ENCODE data around the gene ATP8A2.
"Not testable (repeated sequence)": the region's sequence is repeated elsewhere in the genome, so short reads cannot be mapped to it uniquely, and the experiment has no call there.

The ATP8A2 gene

DNA sequence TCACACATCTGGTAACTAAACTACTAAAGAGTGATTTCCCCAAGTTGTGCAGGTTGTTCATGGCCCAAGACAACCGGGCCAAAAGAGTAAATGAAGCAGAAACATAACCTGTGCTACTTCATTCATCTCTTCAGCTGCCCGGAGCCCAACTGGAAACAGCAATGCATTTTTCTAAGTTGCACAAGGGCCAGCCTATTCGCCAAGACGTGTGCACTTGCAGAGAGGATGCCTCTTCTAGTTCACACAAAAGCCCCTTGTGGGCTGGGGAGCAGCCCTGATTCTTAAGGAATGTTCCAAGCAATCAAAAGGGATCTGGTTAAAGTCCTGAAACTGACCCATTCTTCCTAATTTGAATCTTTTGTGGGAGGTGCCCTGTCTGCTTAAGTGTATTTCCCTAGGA is 404.2 kb downstream of the ATP8A2 start:
- no peak for DNase-seq (ENCODE audit: low read depth, low spot score)
- no peak overlapping the region for H3K27ac ChIP-seq

DNA sequence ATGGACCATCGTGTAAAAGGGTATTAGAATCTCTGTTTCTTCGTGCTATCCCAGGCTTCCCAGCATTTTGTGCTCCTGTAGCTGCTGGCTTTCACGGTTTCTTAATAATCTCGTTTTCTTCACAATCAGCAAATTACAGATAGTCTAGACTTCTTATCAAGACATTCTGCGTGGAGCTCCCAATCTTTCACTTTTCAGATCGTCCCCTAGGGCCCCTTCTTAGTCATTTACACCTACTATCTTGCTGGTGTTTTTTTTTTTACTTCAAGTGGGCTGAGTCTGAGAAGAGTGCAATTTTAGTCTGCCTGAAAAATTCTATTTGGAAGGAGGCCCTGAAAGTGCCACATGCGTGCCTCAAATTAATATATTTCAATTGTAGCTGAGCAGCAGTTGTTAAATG is 404.9 kb downstream of the ATP8A2 start:
- no peak overlapping the region for H3K27ac ChIP-seq
- DNase-seq (ENCODE audit: low read depth, low spot score) = no peak

DNA sequence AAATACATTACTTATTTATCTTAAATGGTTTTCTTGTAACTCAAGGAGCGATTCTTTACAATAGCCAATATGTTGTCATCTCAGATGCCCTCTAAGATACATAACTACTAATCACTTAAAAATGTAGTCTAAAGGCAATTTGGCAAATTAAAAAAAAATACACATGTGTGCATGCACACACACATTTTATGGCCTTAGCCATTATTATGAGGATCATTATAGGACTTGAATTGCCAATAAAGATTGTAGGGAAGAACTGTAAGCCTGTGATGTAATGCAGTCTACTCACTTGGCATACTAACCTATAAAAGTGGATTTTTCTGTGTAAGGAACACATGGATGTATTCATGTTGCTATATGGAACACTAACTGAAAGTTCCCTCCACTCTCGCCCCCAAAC is 405.7 kb downstream of the ATP8A2 start:
- DNase-seq (ENCODE audit: low read depth, low spot score) = no peak
- no peak overlapping the region for H3K27ac ChIP-seq

DNA sequence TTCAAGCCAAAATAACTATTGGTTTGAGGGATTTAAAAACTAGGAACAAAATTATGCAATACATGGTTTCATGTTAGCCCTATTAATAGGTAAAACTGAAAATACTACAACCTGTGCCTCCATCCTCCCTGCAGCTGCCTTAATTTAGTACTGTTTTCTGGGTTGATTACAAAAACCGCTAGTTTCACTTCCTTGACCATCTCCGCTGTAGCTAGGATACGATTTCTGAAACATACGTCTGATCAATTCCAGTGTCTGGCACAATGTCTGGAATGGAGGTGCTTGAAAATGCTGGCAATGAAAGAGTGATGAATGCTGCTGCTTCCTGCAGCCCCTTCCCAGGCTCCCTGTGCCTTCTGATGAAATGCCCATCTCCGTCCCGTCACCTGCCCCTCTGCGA is 406.6 kb downstream of the ATP8A2 start:
- no peak overlapping the region for H3K27ac ChIP-seq
- no peak for DNase-seq (ENCODE audit: low read depth, low spot score)

DNA sequence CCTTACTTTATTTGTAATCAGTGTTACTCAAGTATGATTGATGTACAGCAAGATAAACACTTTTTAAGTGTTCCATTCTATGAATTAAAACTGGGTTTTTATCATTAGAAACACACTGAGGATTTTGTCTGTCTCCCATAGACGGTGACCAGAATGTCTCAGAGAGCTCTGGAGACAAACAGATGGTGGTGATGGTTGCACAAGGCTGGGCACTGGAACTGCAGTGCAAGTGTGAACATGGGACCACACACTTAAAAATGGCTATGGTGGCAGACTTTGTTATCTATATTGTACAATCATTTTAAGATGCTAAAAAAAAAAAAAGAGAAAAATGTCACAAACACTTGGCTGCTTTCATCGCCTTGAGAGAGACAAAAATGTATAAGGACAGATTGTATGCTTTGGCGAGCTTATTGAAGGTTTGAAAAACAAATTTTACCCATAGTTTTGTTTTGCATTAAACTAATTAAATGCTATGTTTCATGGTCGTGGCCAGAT is 407.1 kb downstream of the ATP8A2 start:
- no peak for DNase-seq (ENCODE audit: low read depth, low spot score)
- H3K27ac ChIP-seq = no peak overlapping the region

DNA sequence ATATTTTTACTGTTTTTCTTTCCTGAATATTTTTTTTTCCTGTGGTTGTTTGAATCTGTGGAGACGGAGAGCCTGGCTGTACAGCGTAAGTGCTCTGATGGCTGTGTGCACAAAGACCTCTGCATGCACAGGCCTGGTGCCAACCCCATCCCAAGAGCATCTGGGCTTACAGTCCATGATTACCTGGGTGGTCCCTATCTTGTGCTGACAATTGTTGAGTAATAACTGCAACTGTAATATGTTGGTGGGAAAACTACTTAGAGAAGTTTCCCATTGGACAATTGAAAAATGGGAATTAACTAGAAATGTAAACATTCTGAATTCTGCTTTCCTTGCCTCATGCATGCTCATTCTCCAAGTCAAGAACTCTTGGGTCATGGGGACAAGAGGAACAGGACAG is 411.3 kb downstream of the ATP8A2 start:
- no peak overlapping the region for H3K27ac ChIP-seq
- no peak for DNase-seq (ENCODE audit: low read depth, low spot score)

DNA sequence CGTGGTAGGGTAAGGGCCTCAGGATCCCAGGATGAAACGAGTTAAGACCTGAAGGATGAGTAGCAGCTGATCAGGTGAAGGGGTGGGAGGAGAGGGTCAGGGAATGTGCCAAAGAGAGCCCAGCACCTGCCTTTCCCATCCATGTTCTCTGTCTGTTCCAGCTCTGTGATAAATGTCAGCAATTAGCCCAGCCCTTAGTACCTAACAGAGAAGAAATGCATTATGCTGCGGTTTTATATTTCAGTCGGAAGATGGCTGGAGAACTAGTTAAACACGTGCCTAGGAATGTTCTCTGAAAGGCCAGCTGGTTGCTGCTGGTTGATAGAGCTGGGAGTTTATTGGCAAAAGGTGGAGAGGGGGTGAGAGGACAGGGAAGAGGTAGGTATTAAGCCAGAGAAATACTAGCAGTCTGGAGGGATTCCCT is 411.8 kb downstream of the ATP8A2 start:
- no peak overlapping the region for H3K27ac ChIP-seq
- no peak for DNase-seq (ENCODE audit: low read depth, low spot score)

DNA sequence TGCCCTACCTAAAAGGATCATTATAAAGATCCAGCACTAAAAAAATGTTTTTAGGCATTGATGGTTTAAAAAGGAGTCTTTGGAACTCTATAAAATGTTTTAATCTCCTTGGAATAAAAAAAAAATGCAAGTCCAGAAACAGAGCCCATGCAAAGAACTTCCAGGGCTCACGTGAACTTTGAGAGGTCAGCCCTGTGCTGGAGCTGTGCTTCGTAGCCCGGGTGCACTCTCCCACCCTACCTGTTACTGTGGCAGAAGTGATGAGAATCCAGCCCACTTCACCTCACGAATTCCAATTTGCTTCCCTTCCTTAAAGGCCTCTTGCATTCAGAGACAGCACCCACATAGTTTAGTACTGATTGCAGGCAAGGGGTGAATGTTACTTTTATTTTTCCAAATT is 412.3 kb downstream of the ATP8A2 start:
- DNase-seq (ENCODE audit: low read depth, low spot score) = no peak
- H3K27ac ChIP-seq = no peak overlapping the region

DNA sequence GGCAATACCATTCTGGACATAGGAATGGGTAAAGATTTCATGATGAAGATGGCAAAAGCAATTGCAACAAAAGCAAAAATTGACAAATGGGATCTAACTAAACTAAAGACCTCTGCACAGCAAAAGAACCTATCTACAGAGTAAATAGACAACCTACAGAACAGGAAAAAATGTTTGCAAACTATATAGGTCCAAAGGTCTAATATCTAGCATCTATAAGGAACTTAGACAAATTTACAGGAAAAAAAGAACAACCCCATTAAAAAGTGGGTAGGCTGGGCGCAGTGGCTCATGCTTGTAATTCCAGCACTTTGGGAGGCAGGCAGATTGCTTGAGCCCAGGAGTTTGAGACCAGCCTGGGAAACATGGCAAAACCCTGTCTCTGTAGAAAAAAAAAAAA is 418.4 kb downstream of the ATP8A2 start:
- not testable (repeated sequence) for H3K27ac ChIP-seq; DNase-seq (ENCODE audit: low read depth, low spot score)

DNA sequence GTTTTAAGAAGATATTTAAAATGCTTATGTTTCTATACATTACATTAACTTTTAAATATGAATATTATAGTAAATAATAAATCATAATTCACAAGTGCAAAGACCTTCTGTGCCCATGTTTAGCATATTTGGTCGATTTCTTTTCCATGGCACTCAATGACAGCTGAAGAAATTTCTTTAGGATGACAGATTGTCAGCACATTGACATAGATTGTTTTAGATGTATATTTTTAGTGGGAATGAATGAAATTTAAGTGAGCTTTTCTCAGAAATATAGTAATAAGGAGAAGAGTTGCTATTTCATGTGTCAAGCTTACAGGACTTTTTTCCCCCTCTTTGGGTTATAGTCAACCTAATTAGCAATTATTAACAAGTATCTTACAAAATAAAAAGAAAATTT is 423.5 kb downstream of the ATP8A2 start:
- no peak overlapping the region for H3K27ac ChIP-seq
- no peak for DNase-seq (ENCODE audit: low read depth, low spot score)

DNA sequence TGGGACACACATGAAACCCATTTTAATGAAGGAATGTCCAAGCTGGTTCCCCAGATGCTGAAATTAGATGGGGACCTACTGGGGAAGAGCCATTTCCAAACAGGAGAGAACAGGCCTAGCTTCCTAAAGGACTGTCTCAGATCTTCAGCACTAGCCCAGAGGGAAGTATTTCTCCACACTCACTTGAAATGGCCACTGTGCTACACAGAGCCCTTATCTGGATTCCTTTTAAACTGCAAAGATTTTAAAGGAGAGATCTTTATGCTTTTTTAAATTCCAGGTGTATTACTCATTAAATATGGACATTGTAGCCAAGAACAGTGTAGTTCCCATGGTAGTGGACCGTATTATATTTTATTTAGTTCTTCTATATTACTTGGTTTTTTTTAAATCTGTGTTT is 424.7 kb downstream of the ATP8A2 start:
- H3K27ac ChIP-seq = no peak overlapping the region
- no peak for DNase-seq (ENCODE audit: low read depth, low spot score)

DNA sequence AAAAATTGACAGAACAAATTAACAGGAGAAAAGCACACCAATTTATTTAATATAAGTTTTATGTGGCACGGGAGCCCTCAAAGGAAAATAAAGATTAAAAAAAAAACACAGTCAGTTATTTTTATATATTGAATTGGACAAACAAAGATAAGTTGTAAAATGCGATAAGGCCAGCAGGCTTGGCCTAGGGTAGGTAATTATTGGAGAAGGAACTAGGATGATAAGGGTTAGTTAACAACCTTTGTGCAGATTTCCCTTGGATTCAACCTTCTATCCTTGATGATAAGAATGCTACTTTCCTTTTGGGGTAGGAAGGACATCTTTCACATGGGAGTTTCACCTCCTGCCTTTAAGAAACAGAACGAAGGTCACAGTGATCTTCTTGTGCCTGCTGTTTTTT is 427.2 kb downstream of the ATP8A2 start:
- H3K27ac ChIP-seq = no peak overlapping the region
- DNase-seq (ENCODE audit: low read depth, low spot score) = no peak

DNA sequence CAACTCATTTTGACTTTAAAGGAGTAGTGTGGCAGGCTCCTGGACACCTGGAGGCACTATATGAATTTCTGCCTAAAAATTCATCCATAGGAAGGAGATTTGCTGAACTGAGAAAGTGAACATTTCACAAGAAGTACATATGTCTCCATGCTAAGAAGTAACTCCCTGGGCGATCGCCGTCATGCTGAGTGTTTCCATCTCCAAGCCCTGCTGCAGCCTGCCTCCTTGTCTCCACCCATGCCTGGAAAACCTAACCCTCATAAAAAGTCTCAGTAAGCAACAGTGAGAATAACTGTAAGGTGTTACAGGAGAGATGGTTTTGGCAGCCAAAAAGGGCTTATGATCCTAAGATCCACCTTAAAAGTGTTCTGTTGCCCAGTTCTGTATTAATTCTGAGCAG is 428.7 kb downstream of the ATP8A2 start:
- no peak for DNase-seq (ENCODE audit: low read depth, low spot score)
- no peak overlapping the region for H3K27ac ChIP-seq

DNA sequence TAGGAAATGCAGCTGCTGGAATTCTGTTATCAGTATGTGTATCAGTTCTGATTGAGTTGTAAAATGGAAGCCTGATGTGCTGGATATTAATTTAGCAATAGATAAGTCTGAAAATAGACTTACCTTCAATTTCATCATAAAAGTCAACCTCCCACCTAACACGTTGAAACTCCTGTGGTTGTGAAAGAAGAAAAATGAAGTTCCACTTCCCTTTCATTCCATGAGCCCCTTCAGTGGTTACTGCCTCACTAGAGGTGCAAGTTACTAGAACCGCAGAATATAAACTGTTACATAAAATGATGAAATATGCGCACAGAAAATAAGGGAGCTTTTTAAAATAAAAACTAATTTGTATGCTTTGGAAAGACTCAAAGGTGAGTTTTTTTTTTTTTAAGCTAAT is 430.8 kb downstream of the ATP8A2 start:
- DNase-seq (ENCODE audit: low read depth, low spot score) = no peak

DNA sequence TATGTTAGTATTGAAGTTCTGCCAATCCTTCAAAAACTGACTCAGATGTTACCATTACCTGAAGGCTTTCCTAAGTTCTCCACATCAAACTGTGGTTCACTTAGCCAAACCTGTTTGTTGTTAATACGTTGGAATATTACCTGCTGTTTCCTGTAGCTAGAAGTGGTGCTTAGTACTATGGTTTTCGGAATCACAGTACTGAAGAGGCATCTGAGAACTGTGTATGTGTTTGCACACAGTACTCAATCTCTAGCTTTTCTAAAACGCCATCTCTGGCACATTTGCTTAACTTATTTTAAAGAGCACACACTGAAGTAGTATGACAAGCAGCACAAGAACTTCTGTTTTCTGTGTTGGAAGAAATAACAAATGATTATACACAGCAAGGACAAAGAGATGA is 431.9 kb downstream of the ATP8A2 start:
- no peak for DNase-seq (ENCODE audit: low read depth, low spot score)

More for the DNA sequence above, 430.8 kb downstream of the ATP8A2 start:
- no peak overlapping the region for H3K27ac ChIP-seq

DNA sequence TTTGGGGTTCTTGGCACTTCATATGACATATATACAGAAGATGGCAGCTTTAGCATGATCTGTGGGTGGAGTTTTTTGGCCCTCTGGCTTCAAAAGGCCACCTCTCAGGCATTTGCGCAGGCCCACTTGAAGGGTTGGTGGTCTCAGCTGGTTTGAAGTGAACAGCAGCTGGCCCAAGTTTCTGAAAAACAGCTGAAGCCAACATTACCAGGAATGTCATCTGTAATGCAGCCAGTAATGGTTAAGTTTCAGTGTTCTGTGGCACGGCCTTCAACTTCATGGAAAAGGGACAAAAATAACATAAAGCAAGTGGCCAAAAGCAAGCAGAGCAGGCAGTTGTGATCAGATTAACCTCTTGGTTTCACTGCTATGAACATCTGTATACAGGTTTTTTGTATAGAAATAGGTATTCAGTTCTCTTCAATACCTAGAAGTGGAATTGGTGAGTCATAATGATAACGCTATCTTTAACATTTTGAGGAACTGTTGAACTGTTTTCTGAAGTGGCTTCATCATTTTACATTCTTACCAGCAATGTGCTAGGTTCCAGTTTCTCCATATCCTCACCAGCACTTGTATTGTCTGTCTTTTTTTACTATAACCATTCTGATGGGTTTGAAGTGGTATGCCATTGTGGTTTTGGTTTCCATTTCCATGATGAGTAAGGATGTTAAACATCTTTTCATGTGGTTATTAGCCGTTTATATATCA is 434.6 kb downstream of the ATP8A2 start:
- no peak for DNase-seq (ENCODE audit: low read depth, low spot score)
- no peak overlapping the region for H3K27ac ChIP-seq

More for the DNA sequence above, 431.9 kb downstream of the ATP8A2 start:
- no peak overlapping the region for H3K27ac ChIP-seq

DNA sequence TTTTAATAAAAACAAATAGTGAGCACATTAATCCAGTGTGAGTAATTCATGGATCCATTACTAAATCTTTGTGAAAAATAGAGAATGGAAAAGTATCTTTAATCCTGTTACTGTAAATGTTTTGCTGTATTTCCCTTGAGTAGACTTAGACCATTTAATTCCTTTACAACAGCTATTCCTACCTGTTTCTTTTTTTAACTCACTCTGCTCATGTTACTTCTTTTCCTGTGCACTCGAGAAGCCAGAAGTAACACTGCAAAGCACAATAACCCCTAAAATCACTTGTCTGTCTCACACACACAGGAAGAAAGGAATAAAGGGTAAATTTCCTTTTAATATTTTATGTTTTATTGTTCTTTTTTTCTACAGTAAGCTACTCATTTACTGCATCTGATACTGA is 435.8 kb downstream of the ATP8A2 start:
- DNase-seq (ENCODE audit: low read depth, low spot score) = no peak
- H3K27ac ChIP-seq = no peak overlapping the region

DNA sequence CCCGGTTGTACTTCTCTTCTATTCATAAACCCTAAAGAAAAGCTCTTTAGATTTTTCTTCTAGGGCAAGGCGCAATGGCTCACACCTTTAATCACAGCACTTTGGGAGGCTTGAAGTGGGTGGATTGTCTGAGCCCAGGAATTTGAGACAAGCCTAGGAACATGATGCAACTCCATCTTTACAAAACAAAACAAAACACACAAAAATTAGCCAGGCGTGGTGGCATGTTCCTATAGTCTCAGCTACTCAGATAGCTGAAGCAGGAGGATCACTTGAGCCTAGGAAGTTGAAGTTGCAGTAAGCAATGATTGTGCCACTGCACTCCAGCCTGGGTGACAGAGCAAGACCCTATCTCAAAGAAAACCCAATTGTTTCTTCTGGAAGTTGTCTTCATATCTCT is 439.7 kb downstream of the ATP8A2 start:
- H3K27ac ChIP-seq = no peak overlapping the region
- DNase-seq (ENCODE audit: low read depth, low spot score) = no peak

DNA sequence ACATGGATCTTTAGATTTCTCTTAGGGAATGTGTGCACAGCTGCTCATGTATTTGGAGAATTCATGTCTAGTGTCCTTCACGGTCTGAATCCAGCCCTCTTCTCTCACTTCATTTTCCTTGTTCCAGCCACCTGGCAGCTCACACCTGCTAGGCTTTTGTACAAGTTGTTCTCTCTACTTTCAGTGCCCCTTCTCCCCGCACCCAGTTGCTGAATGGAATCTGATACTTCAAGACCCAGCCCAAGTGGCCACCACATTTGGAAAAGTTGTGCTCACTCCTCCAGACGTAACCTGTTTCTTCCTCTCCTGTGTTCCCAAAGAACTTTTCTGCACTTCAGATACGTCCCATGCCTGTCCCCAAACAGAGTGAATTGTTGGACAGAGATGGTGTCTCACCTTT is 444.5 kb downstream of the ATP8A2 start:
- H3K27ac ChIP-seq = no peak overlapping the region
- DNase-seq (ENCODE audit: low read depth, low spot score) = no peak

DNA sequence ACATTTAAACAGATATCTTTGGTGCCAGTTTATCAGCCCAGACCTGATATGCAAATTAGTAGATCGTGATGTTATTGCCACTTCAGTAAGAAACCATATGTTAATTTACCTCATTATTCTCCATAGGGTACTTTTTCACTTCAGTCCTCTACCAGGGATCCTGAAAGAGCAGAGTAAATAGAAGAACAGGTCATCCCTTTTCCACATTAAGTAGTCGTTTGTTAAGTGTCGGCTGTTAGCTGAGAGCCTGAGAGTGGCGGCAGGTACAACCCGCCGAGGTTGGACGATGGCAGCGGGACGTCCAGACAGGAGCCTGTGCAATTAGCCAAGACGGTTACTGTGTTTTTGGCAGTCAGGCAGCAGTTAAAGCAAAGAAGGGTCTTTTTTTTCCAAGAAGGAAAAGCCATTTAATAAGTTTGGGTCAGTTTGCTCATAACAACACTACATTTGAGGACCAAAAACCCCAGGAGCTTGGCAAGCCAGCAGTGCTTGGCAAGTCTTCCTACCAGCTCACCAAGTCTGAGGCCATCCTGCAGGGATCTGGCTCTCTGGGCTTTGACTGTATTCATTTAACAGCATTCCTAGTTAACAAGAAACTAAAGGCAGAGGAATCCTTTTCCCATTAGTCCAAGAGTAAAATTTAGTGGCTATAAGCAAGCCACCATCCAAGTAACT is 448.2 kb downstream of the ATP8A2 start:
- H3K27ac ChIP-seq = no peak overlapping the region

DNA sequence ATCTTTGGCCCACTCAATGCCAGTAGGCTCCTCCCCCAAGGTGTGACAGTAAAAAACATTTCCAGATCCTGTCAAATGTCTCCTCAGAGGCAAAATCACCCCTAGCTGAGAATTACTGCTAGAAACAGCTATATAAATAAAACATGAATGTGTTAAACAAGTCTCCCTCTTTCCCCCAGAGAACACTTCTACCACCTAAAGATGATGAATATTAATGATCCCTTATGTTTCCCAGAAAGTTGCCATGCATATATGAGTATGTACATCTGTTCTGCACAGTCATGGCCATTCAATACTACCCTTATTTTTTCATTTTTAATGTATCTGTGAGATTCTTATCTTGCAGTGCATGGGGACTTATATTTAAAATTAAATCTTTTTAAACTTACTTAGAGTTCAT is 450.0 kb downstream of the ATP8A2 start:
- no peak for DNase-seq (ENCODE audit: low read depth, low spot score)

More for the DNA sequence above, 448.2 kb downstream of the ATP8A2 start:
- no peak for DNase-seq (ENCODE audit: low read depth, low spot score)

DNA sequence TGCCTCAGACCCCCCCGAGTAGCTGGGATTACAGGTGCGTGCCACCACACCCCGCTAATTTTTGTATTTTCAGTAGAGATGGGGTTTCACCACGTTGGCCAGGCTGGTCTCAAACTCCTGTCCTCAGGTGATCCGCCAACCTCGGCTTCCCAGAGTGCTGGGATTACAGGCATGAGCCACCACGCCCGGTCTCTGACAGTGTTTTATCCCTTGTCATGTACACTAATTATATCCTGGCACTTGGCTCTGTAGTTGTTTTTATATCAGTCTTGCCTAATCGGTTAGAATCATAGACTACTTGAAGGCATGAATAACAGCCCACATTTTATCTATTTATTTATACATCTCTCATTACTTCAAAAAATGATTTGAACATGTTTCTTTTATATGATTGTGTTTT is 455.4 kb downstream of the ATP8A2 start:
- H3K27ac ChIP-seq; DNase-seq (ENCODE audit: low read depth, low spot score): not testable (repeated sequence)

More for the DNA sequence above, 450.0 kb downstream of the ATP8A2 start:
- H3K27ac ChIP-seq = no peak overlapping the region
